Mesendoderm (in vitro differentiated cells): ENCODE measurements around the gene BCL2.

Source experiments
- DNase-seq: peaks from one replicate; pipeline ENCODE4 v3.0.0; 2013
- H2AK5ac ChIP-seq: 2 replicates; pipeline ENCODE4 v1.6.1; 2013; ENCODE audit warnings: low read length, inconsistent platforms
- H2BK120ac ChIP-seq: 2 replicates; pipeline ENCODE4 v1.6.1; 2013; ENCODE audit warnings: low read depth, mild to moderate bottlenecking, low read length, moderate library complexity, mixed read lengths
- H2BK15ac ChIP-seq: replicated peaks from 2 replicates; pipeline ENCODE4 v1.6.1; 2013; ENCODE audit warnings: low read depth, mild to moderate bottlenecking, moderate library complexity
- H2BK5ac ChIP-seq: 2 replicates; pipeline ENCODE4 v1.6.1; 2013; ENCODE audit warnings: low read length, inconsistent platforms
- H3K18ac ChIP-seq: 2 replicates; pipeline ENCODE4 v1.6.1; 2013; ENCODE audit warnings: mild to moderate bottlenecking, low read length, mixed read lengths
- H3K23ac ChIP-seq: one replicate; pipeline ENCODE4 v1.6.1; 2013; ENCODE audit warnings: low read length
- H3K27ac ChIP-seq: 2 replicates; pipeline ENCODE4 v1.5.1; 2013; ENCODE audit warnings: low read depth, mild to moderate bottlenecking, inconsistent platforms, low read length, moderate library complexity
- H3K27me3 ChIP-seq: 2 replicates; pipeline ENCODE4 v1.6.1; 2013; ENCODE audit warnings: low read length, control low read depth, mild to moderate bottlenecking, inconsistent platforms; ENCODE audit not compliant: insufficient read depth, poor library complexity
- H3K36me3 ChIP-seq: 2 replicates; pipeline ENCODE4 v1.6.1; 2013; ENCODE audit warnings: low read length, inconsistent platforms; ENCODE audit not compliant: control insufficient read depth, insufficient read depth
- H3K4ac ChIP-seq: one replicate; pipeline ENCODE4 v1.6.1; 2013; ENCODE audit warnings: low read depth, mild to moderate bottlenecking, low read length, moderate library complexity
- H3K4me1 ChIP-seq: 2 replicates; pipeline ENCODE4 v1.6.1; 2013; ENCODE audit warnings: low read depth, low read length, inconsistent platforms; ENCODE audit not compliant: control insufficient read depth
- H3K4me2 ChIP-seq: 2 replicates; pipeline ENCODE4 v1.6.1; 2013; ENCODE audit warnings: low read length
- H3K4me3 ChIP-seq: 2 replicates; pipeline ENCODE4 v1.5.1; 2013; ENCODE audit warnings: mild to moderate bottlenecking, low read length
- H3K56ac ChIP-seq: one replicate; pipeline ENCODE4 v1.6.1; 2013; ENCODE audit warnings: low read length
- H3K79me1 ChIP-seq: 2 replicates; pipeline ENCODE4 v1.6.1; 2013; ENCODE audit warnings: low read length, inconsistent platforms
- H3K79me2 ChIP-seq: 2 replicates; pipeline ENCODE4 v1.6.1; 2013; ENCODE audit warnings: mild to moderate bottlenecking, low read length; ENCODE audit not compliant: control insufficient read depth, insufficient read depth
- H3K9ac ChIP-seq: 2 replicates; pipeline ENCODE4 v1.6.1; 2013; ENCODE audit warnings: low read length, inconsistent platforms
- H4K5ac ChIP-seq: one replicate; pipeline ENCODE4 v1.6.1; 2013; ENCODE audit warnings: low read length
- H4K8ac ChIP-seq: one replicate; pipeline ENCODE4 v1.6.1; 2013; ENCODE audit warnings: low read depth, mild to moderate bottlenecking, control low read depth, low read length, moderate library complexity
- WGBS: extraction: QIAGEN DNeasy Blood & Tissue Kit; methylation state at CpG from one replicate; pipeline ENCODE4 v1.1.7; 2013; ENCODE audit warnings: low lambda C conversion rate, missing lambda C conversion rate; ENCODE audit not compliant: insufficient coverage; ENCODE audit errors: extremely low coverage; 5-methylcytosine and 5-hydroxymethylcytosine counted together

Gene BCL2

DNA sequence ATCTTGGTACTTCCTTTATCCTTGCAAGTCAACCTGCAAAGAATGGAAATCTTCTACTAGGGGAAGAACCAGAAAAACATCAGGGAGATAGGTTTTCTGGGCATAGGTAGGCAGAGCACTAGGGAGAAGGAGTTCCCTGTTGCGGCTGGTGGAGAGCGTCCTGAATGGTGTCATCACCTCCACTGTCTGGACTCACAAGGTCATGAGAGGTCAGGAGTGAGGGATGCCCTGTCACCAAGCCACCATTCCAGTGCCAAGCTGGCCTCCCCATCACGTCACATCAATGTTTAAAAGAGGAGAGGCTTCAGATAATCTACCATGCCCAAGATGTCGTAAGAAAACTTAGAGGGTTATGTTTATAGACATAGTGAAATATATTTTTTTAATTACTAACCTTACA, 72.1 kb downstream of the BCL2 start:
- H3K4me1 ChIP-seq, result no peaks in the 10 kb centered on the region
- H3K18ac ChIP-seq, result no peak overlapping the region
- H2BK120ac ChIP-seq, result no peak overlapping the region
- no peak overlapping the region for H4K8ac ChIP-seq
- H3K79me1 ChIP-seq, result no peaks in the 10 kb centered on the region
- H3K4me3 ChIP-seq, result no peak overlapping the region
- H2AK5ac ChIP-seq, result no peak overlapping the region
- no peak overlapping the region for H2BK15ac ChIP-seq
- H4K5ac ChIP-seq, result no peak overlapping the region
- DNase-seq, result no peak
- no peak overlapping the region for H3K4ac ChIP-seq
- no peak overlapping the region for H3K9ac ChIP-seq
- no peak overlapping the region for H3K56ac ChIP-seq
- H3K36me3 ChIP-seq, result no peaks in the 10 kb centered on the region
- no peaks in the 10 kb centered on the region for H3K79me2 ChIP-seq
- H3K23ac ChIP-seq, result no peak overlapping the region
- no peak overlapping the region for H3K4me2 ChIP-seq
- H3K27me3 ChIP-seq, result no peaks in the 10 kb centered on the region
- no CpG with 5 or more reads among the region's 4 CpGs for WGBS
- H3K27ac ChIP-seq, result no peak overlapping the region
- H2BK5ac ChIP-seq, result no peak overlapping the region

DNA sequence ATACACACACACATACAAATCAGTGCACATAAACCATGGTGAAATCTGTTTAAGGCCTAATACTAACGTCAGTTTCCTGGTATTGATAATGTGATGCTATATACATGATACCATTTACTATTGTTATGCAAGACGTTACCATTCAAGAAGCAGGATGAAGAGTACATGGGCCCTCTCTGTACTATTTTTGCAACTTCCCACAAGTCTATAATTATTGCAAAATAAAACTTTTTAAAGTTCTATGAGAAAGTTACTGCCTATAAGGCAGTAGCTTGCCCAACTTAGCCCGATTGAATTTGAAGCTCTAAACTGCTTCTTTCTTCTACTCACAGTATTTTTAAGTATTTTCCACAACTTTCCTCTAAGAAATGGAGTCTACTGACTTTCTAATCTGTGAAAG, 74.0 kb downstream of the BCL2 start:
- Histone ChIP-seq H3K56ac (no peak overlapping the region), H3K36me3 (no peaks in the 10 kb centered on the region), H3K23ac (no peak overlapping the region), H3K79me1 (no peaks in the 10 kb centered on the region), H3K27ac (no peak overlapping the region), H3K27me3 (no peaks in the 10 kb centered on the region), H2BK5ac (no peak overlapping the region), H4K8ac (no peak overlapping the region), H3K4me1 (no peaks in the 10 kb centered on the region), H2BK120ac (no peak overlapping the region), H3K79me2 (no peaks in the 10 kb centered on the region), H3K9ac (no peak overlapping the region), H3K18ac (no peak overlapping the region), H3K4me2 (no peak overlapping the region), H3K4me3 (no peak overlapping the region), H4K5ac (no peak overlapping the region), H2BK15ac (no peak overlapping the region), H3K4ac (no peak overlapping the region), H2AK5ac (no peak overlapping the region)
- no peak for DNase-seq
- WGBS, result no CpG with 5 or more reads among the region's 3 CpGs

GRCh38 chr18:63244607-63245006, 75.0 kb downstream of the BCL2 start:
- Histone ChIP-seq H3K4ac (no peak overlapping the region), H3K4me1 (no peaks in the 10 kb centered on the region), H4K5ac (no peak overlapping the region), H2AK5ac (no peak overlapping the region), H4K8ac (no peak overlapping the region), H3K36me3 (no peaks in the 10 kb centered on the region), H3K79me2 (no peaks in the 10 kb centered on the region), H3K18ac (no peak overlapping the region), H3K79me1 (no peaks in the 10 kb centered on the region), H2BK5ac (no peak overlapping the region), H3K4me2 (no peak overlapping the region), H3K9ac (no peak overlapping the region), H3K56ac (no peak overlapping the region), H3K23ac (no peak overlapping the region), H3K4me3 (no peak overlapping the region), H2BK120ac (no peak overlapping the region), H3K27me3 (no peaks in the 10 kb centered on the region), H2BK15ac (no peak overlapping the region), H3K27ac (no peak overlapping the region)
- DNase-seq, result no peak
- no CpG with 5 or more reads among the region's 6 CpGs for WGBS

GRCh38 chr18:63241760-63242159, 77.8 kb downstream of the BCL2 start:
- no peak overlapping the region for H2BK5ac ChIP-seq
- no peaks in the 10 kb centered on the region for H3K79me1 ChIP-seq
- H3K23ac ChIP-seq, result no peak overlapping the region
- no peak overlapping the region for H3K4me2 ChIP-seq
- H3K56ac ChIP-seq, result no peak overlapping the region
- H3K4me1 ChIP-seq, result peaks cover 3% of the 10 kb centered on the region
- H4K8ac ChIP-seq, result no peak overlapping the region
- no peak overlapping the region for H2BK120ac ChIP-seq
- no peak overlapping the region for H3K18ac ChIP-seq
- no peaks in the 10 kb centered on the region for H3K79me2 ChIP-seq
- no peak overlapping the region for H2BK15ac ChIP-seq
- no peak overlapping the region for H4K5ac ChIP-seq
- no peak overlapping the region for H3K27ac ChIP-seq
- no peaks in the 10 kb centered on the region for H3K27me3 ChIP-seq
- DNase-seq, result no peak
- no CpG with 5 or more reads among the region's 7 CpGs for whole genome bisulfite sequencing
- no peak overlapping the region for H3K4ac ChIP-seq
- H3K4me3 ChIP-seq, result no peak overlapping the region
- H3K36me3 ChIP-seq, result no peaks in the 10 kb centered on the region
- H3K9ac ChIP-seq, result no peak overlapping the region
- H2AK5ac ChIP-seq, result no peak overlapping the region

DNA sequence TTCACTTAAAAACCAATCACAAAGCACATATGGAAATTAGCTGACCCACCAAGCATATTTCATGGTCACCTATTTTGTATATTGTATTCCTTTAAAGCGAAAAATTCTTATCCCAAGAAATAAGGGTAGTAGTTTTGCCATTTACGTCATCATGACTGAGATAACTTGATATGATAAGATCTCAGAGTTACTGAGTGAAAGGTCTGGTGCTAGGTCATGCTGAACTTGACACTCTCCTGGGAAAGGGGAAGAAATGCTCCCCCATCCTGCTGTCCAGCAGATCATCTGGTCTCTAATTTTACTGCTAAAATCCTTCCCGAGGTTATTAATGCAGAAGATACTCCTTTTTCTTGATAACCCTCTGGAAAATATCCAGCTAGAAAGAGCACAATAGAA, 78.3 kb downstream of the BCL2 start:
- H2BK120ac ChIP-seq, result no peak overlapping the region
- no peak overlapping the region for H2BK15ac ChIP-seq
- no peak overlapping the region for H3K23ac ChIP-seq
- no peak overlapping the region for H3K4me2 ChIP-seq
- no peak overlapping the region for H3K56ac ChIP-seq
- no peak overlapping the region for H3K27ac ChIP-seq
- no peaks in the 10 kb centered on the region for H3K36me3 ChIP-seq
- H2BK5ac ChIP-seq, result no peak overlapping the region
- H3K79me2 ChIP-seq, result no peaks in the 10 kb centered on the region
- no peak overlapping the region for H3K4ac ChIP-seq
- DNase-seq, result no peak
- H4K5ac ChIP-seq, result no peak overlapping the region
- H3K27me3 ChIP-seq, result no peaks in the 10 kb centered on the region
- no peak overlapping the region for H3K18ac ChIP-seq
- no peak overlapping the region for H2AK5ac ChIP-seq
- no peak overlapping the region for H3K9ac ChIP-seq
- no CpG with 5 or more reads among the region's 3 CpGs for WGBS
- H3K79me1 ChIP-seq, result no peaks in the 10 kb centered on the region
- H3K4me1 ChIP-seq, result peaks cover 3% of the 10 kb centered on the region
- no peak overlapping the region for H4K8ac ChIP-seq
- H3K4me3 ChIP-seq, result no peak overlapping the region

DNA sequence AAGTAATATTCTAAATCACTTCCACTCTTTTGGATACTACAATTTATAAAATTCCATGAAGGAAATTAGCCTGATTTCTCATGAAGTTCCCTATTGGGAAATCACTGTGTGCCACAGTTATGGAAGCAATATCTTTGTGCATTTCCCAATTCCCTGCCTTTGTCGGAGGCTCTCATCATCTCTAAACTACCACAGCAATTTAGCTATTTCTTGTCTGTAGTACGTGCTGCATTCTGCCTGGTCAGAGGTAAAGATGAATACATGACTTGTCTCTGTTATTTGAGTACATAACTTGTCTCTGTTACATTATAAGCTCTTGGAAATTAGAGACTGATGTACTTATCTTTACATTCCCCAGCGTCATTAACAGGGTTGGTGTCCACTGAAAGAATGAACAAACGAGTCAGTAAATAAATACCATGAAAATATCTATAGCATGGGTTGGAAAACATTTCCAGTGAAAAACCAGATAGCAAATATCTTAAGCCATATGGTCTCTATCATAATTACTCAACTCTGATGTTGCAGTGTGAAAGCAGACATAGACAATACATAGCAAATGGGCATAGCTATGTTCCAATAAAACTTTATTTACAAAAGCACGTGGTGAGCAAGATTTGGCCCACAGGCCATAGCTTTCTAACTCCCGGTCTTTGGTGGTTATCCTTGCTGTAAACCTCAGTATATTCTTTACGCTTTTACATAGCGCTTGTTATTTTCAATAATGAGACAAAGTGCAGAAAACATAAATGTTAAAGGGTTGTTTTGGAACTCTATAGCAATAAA, 78.8 kb downstream of the BCL2 start:
- Histone ChIP-seq H3K79me1 (no peaks in the 10 kb centered on the region), H3K18ac (no peak overlapping the region), H3K79me2 (no peaks in the 10 kb centered on the region), H3K4ac (no peak overlapping the region), H4K5ac (no peak overlapping the region), H3K27me3 (no peaks in the 10 kb centered on the region), H4K8ac (no peak overlapping the region), H3K9ac (no peak overlapping the region), H2BK15ac (no peak overlapping the region), H3K4me1 (peaks cover 3% of the 10 kb centered on the region), H3K4me2 (no peak overlapping the region), H2AK5ac (no peak overlapping the region), H3K27ac (no peak overlapping the region), H3K4me3 (no peak overlapping the region), H3K36me3 (no peaks in the 10 kb centered on the region), H3K23ac (no peak overlapping the region), H3K56ac (no peak overlapping the region), H2BK120ac (no peak overlapping the region), H2BK5ac (no peak overlapping the region)
- WGBS, result no CpG with 5 or more reads among the region's 8 CpGs
- DNase-seq, result no peak
